GM10248 (cell line): ENCODE data around the gene USP14.

ENCODE experiments used
- CTCF ChIA-PET: fragments of 300-600 bp; sonication (Branson Sonifier 250); formaldehyde crosslinking; extraction: SDS; loops from one replicate; lab custom pipeline; 2021; ENCODE audit warnings: antibody characterized with exemption; lab: Yijun Ruan, JAX
- POLR2A ChIA-PET: fragments of 350-650 bp; sonication (Branson Sonifier 250); formaldehyde crosslinking; extraction: SDS; loops from one replicate; lab custom pipeline; 2020; ENCODE audit warnings: antibody characterized with exemption; lab: Yijun Ruan, JAX
- DNase-seq: peaks from one replicate; pipeline ENCODE4 v3.0.0; 2012; ENCODE audit errors: extremely low spot score
- TF ChIP-seq, protein P1 (sequence below): IDR thresholded peaks from 2 replicates; pipeline ENCODE4 v1.5.1; 2012; ENCODE audit warnings: mild to moderate bottlenecking, low read depth; ENCODE audit errors: extremely low read depth, missing control alignments, control extremely low read depth

Gene USP14

DNA sequence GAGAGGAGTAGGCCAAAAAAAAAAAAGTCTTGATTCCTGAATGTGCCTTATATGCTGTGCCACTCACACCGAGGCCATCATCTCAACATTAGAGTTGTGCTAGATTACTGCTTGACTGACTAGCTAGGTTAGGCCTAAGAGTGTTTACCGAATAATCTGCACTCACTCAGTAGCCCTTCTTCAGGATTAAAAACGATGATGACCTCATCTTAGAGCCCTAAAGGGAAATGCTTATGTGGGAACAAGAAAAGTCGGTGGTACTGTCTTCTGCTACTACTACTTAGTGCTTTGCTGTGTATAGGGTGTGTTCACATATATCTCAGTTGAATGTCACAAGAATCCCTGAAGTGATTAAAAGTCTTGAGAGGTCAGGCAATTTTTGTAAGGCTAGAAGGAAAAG is 55.1 kb downstream of the USP14 start:
- ChIA-PET POLR2A (no interaction called here), CTCF (interaction anchor here (1.4 to 2.9 kb wide), 2 partner anchors 17 to 21 kb away, joined by 4 to 13 read pairs; no protein-coding TSS in a partner anchor)
- no peak for DNase-seq
- TF ChIP-seq, protein P1, sequence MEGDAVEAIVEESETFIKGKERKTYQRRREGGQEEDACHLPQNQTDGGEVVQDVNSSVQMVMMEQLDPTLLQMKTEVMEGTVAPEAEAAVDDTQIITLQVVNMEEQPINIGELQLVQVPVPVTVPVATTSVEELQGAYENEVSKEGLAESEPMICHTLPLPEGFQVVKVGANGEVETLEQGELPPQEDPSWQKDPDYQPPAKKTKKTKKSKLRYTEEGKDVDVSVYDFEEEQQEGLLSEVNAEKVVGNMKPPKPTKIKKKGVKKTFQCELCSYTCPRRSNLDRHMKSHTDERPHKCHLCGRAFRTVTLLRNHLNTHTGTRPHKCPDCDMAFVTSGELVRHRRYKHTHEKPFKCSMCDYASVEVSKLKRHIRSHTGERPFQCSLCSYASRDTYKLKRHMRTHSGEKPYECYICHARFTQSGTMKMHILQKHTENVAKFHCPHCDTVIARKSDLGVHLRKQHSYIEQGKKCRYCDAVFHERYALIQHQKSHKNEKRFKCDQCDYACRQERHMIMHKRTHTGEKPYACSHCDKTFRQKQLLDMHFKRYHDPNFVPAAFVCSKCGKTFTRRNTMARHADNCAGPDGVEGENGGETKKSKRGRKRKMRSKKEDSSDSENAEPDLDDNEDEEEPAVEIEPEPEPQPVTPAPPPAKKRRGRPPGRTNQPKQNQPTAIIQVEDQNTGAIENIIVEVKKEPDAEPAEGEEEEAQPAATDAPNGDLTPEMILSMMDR: no peak

DNA sequence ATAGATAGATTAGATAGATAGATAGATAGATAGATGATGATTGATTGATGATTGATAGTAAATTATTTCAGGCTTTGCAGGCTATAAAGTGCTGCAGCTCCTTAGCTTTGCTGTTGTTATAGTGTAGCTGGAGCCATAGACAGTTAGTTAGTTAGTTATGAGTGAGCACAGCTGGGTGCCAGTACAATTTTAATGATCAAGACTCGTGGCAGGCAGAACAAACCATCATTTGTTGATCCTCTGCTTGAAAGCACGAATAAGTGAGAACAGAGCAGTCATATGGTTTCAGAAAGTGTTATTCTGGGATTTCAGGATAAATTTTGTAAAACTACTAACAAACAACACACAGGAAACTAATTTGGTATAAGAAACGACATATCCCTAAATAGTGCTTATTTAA is 55.6 kb downstream of the USP14 start:
- ChIA-PET POLR2A (no interaction called here), CTCF (interaction anchor here (1.4 kb wide), 1 partner anchor 22 kb away, joined by 4 read pairs; no protein-coding TSS in a partner anchor)
- TF ChIP-seq, protein P1: no peak
- no peak for DNase-seq

DNA sequence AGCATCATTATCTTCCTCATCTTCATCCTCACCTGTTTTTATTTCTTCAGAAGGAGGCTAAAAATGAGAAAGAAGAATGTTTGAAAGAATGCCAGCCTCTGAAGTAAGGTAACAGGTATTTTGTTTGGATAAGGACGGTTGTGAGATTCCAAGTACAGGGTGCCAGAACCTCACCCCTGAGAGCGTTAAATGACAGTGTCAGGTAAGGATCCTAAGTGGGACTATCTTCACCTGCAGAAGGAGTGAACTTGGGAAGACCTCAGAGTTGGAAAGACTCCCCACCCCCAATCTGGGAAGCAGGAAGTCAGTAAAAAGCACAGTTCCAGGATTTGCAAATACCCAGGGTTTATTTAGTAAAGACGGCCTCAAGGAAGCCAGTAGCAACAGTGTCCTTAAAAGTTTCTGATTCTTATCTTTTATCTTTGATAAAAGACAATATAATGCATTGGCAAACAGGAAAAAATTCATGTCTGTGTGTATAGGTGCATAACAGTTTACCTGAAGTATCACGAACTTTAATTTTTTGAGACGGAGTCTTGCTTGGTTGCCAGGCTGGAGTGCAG is 57.2 kb downstream of the USP14 start:
- TF ChIP-seq, protein P1: no peak
- CTCF ChIA-PET: interaction anchor here (0.9 to 1.5 kb wide), 3 partner anchors 10 to 15 kb away, joined by 3 to 4 read pairs (median 4); no protein-coding TSS in a partner anchor
- POLR2A ChIA-PET: no interaction called here
- no peak for DNase-seq

DNA sequence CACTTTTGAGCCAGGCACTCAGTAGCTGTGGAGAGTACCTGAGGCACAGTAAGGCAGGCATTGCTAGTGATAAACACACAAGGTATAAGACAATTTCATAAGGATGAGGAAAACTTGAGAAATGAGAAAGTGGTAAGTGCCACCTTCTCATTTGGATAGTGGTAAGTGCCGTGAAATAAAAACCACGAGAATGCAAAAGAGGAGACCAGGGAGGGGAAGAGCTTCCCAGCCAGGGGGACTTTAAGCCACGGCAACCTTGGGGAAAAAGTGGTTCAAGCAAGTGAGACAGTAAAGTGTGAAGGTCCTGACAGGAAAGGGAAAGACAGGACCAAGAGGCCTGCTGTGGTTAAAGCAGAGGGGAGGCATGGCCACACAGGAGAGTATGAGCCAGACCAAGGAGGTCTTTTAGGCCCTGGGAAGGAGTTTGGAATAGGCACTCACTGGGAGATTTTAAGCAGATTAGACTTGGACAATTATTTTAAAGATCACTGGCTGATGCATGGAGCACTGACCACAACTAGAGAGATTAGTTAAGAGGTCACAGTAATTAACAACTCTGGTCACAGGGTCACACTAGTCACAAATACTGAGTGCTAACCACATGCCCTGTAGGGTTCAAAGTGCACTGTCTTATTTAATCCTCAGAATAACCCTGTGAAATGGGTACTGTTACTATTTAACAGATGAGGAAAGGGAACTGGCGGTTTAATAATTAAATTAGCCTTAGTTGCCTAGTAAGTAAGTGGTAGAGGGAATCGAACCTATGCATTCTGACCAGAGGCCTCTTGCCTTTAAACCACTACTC is 59.4 kb downstream of the USP14 start:
- ChIA-PET CTCF (no interaction called here), POLR2A (no interaction called here)
- TF ChIP-seq, protein P1: no peak
- no peak for DNase-seq

DNA sequence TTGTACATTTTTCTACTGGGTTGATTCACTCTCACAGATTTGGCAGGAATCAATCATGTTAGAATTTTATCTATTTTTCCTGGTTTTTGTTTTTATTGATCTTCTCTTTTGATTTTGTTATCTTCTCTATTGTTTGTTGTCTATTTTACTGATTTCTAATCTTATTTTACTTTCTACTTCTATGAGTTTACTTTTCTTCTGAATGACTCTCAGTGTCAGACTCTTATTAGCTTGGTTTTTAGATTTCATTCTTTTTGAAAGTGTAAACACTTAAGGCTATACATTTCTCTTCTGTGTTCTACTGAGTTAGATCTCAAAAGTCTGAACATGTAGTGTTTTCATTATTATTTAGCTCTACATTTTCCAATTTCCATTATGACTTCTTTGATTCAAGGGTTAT is 62.4 kb downstream of the USP14 start:
- ChIA-PET POLR2A (no interaction called here), CTCF (interaction anchor here (1.7 kb wide), 1 partner anchor 9 kb away, joined by 5 read pairs; no protein-coding TSS in a partner anchor)
- DNase-seq: no peak
- TF ChIP-seq, protein P1: no peak

DNA sequence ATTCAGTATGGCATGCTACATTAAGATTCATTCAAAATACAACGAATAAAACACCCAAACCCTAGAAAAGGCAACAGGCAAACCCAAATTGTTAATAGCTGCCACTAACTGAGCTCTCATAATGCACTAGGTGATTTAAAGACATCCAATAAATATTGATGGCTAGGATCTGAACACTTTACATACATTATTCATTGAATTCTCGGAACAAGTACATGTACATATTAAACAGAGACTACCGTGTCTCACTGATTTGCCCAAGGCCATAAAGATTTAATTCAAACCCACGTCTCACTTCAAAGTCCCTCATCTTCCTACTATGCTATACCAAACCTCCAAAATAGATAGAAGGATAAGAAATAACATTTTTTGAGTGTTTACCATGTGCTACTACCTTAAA is 67.4 kb downstream of the USP14 start:
- TF ChIP-seq, protein P1: no peak
- POLR2A ChIA-PET: no interaction called here
- CTCF ChIA-PET: interaction anchor here (1.1 to 1.7 kb wide), 2 partner anchors 9 to 11 kb away, joined by 4 to 5 read pairs; no protein-coding TSS in a partner anchor
- DNase-seq: no peak
